T-helper 22 cell (primary cell): ENCODE data around the gene TKFC.
"Not testable (repeated sequence)": the region's sequence is repeated elsewhere in the genome, so short reads cannot be mapped to it uniquely, and the experiment has no call there.

Experiments used
- DNase-seq: peaks from one replicate; pipeline ENCODE4 v3.0.0-alpha.2; 2020; ENCODE audit warnings: low read depth

The TKFC gene

DNA sequence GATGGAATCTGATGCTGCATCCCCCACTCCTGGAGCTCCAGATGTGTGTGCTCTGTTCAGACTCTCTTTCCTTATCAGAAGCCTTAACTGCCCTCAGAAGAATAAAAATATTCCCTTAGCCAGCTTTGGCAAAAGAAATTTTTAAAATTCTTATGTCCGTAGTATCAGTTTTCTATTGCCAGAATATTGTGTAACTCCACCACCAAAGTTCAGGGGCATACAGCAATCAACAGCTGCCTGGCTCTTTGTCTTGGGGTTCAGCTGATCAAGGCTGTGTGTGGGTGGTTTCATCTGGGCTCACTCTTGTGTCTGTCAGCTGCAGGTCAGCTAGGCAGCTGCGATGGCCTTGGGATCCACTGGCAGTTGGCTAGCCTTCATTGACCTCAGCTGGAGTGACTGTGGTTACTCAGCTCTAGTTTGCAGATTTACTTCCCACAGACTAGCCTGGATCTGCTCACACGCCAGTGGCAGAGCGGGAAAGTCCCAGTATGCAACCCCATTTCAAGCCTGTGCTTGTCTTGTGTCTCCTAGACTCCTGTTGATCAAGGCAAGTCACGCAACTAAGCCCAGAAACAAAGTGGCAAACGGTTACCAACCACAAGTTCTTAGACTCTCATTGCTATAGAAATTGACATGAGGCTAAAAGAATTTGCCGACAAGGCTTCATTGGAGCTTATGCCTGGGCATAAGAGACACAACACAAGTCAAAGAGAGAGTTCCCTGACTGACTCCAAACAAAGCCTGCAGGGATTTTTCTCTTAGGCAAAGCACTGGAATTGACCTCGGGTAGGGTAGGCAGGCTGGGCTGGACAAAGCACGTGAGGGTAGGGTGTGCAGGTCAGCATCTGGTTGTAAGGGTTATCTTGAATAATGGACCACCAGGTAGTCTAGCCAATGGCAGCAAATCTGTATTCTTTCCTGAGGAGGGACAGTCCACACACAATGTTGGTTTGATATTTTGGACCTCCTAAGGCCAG is 36.6 kb downstream of the TKFC start:
- no peak for DNase-seq

DNA sequence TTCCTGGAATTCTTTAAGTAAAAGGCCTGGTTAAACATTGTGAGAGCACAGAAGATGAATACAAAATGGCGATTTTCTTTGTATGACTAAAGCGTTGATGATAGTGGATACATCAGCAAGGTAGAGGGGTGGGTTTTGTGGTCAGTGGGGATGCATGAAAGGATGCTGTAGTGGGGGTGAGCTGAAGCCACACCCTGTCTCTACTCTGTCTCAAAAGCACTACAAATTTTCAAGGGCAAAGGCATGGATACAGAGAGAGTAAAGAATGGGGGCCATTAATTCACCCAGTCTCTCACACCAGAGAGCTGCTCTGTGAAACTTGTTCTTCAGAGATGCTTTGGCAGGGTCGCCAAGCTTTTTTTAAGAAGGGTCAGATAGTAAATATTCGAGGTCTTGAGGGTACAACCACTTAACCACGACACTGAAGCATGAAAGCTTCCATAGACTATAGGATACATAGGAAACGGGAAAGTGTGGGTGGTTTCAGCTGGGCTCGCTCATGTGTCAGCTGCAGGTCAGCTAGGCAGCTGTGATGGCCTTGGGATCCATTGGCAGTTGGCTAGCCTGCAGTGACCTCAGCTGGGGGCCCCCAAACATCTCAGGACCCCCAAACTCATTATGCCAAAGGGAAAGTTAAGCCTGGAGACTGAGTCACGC is 37.4 kb downstream of the TKFC start:
- DNase-seq: no peak

DNA sequence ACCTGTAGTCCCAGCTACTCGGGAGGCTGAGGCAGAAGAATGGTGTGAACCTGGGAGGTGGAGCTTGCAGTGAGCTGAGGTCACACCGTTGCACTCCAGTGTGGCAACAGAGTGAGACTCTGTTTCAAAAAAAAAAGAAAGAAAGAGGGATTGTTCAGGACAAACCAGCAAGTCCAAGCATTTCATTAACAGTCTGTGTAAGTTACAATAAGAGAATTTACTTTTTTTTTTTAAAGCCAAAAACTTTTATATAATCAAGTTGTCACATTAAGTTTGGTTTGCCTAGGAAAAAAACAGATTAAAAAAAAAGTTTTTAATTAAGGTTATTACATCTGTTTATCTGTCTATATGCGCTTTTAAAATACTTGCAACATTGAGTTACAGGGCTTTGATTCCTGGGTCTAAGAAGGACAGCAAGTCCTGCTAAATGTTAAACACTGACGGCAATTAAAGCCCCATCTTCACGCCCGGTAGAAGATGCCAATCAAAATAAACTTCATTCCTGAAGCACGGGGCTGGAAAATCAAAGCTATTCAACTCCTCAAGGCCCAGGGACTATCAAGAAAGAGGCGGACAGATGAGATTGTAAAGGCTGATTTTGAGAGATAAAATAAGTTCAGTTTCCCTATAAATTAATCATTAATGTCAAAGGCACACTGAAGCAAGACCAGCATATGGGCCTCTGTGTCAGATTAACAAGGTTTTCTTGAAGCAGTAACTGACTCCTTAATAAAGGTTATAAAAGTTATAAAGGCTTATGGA is 39.8 kb downstream of the TKFC start:
- no peak for DNase-seq

DNA sequence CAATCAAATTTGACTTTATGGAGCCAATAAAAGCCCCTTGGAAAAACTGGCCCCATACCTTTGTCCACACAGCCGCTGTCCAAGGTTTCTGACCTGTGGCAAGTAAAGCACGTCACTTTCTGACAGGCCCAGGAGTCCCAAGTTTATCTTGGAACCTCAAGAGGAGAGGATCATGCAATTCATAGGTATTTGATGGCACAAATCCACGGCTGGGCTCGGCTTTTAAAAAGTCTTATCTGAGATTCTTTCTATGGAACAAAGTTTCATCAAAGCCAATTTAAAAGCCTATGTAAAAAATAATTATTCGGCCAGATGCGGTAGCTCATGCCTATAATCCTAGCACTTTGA is 42.7 kb downstream of the TKFC start:
- DNase-seq: no peak

DNA sequence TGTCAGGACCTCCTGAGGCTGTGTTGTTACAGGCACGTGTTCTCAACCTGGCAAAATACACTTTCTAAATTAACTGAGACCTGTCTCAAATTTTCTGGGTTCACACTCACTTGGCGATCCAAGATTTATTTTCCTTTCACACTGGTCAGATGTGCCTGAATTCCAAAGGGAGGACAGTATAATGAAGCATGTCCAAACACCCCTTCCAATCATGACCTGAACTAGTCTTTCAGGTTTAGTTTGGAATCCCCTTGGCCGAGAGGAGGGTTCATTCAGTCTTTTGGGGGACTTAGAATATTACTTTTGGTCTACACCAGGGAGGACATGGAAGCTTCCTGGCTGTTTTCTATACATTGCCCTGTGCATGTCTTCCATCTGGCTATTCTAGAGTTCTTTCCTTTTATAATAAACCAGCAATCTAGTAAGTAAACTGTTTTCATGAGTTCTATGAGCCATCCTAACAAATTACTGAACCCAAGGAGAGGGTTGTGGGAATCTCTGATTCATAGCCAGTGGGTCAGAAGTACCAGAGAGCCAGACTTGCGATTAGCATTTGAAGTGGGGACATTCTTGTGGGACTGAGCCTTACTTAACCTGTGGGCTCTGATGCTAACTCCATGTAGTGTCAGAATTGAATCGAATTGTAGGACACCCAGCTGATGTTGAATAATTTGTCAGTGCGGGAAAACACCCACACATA is 44.6 kb downstream of the TKFC start:
- no peak for DNase-seq

DNA sequence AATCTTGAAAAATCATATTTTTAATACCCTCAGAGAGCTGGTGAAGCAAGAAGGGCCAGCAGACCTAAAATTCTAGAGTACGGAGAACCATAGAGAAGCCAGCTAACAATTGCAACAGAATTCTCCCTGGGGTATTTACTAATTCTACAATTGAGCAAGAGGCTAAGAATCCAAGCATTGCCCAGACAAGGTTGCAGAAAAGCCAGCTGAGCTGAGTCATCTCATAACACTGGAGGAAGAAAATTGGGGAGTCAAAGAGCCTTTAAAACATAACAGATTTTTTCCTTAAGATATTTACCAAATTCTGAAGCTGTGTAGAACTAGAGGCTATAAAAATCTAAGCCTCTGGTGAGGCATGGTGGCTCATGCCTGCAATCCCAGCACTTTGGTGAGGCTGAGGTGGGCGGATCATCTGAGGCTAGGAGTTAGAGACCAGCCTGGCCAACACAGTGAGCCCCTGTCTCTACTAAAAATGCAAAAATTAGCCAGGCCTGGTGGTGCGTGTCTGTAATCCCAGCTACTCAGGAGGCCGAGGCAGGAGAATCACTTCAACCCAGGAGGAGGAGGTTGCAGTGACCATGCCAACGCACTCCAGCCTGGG is 45.8 kb downstream of the TKFC start:
- no peak for DNase-seq

- no peak for DNase-seq
Observed at GRCh38 chr11:61380884-61381283, 47.9 kb downstream of the TKFC start.

- DNase-seq: not testable (repeated sequence)
Observed at GRCh38 chr11:61383859-61384258, 50.8 kb downstream of the TKFC start.

DNA sequence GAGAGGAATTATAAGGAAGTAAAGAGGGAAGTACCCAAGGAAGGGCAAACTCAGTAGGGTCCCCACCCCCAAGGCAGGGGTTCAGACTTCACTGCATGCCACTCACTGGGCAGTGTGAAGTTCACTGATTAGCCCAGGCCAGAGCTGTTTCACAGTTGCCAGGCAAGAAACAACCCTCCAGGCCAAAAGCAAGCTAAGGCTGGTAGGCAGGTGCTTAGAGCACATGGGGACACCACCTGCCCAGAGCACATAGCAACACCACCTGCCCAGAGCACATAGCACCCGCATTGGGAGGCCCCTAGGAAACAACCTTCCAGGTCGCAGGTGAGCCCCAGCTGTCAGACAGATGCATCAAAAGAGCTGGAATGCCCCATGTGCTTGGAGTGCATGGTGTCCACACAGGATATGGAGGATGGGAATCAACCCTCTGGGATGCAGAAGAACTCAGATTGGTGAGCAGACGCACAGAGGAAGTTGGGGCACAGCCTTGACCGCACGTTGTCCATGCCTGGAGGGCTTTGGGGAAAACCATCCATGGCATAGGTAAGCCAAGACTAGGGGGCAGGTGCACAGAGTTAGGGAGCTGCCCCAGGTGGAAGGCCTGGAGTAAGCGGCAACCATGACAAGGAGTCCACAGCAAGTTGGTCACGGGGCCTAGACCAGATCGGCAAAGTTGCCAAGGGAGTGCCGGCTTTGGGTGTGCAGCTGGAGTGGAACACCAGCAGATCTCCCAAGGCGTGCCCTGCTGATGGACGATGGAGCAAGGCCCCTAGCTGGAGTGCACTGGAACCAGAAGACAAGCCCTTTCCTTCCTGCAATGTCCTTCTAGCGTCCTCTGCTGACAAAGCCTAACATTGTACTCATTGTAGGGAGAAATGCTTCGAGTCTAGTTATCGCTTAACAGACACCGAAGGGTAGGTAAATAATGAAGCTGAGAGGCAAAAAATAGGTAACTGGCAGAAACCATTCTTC is 51.5 kb downstream of the TKFC start:
- DNase-seq: no peak

DNA sequence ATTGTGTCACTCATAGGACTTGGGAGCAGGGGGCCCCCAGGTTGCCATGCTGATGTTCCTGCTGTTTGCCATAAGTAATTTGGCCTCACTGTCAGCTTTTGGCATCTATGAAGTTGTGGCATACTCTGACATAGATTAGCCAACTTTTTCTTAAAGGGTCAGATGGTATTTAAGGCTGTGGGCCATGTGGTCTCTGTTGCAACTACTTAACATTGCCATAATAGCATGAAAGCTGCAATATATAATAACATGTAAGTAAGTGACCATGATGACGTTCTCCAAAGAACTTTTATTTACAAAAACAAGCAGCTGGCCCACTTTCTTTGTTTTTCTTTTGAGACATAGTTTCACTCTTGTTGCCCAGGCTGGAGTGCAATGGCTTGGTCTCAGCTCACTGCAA is 57.1 kb downstream of the TKFC start:
- DNase-seq: no peak

GRCh38 chr11:61392981-61393595 is 60.1 kb downstream of the TKFC start:
- DNase-seq: no peak
